Measurements from ENCODE around the gene SLF2.

- TF ChIP-seq POLR2A (IDR thresholded peaks at IDR 0.05) (no peak), CTCF (IDR thresholded peaks at IDR 0.05) (no peak), EP300 (IDR thresholded peaks at IDR 0.05) (no peak)
These were observed 82.4 kb downstream of the SLF2 start for GRCh38 chr10:100995181-100995580.
